ENCODE results near the gene SH3YL1.

Gene SH3YL1

DNA sequence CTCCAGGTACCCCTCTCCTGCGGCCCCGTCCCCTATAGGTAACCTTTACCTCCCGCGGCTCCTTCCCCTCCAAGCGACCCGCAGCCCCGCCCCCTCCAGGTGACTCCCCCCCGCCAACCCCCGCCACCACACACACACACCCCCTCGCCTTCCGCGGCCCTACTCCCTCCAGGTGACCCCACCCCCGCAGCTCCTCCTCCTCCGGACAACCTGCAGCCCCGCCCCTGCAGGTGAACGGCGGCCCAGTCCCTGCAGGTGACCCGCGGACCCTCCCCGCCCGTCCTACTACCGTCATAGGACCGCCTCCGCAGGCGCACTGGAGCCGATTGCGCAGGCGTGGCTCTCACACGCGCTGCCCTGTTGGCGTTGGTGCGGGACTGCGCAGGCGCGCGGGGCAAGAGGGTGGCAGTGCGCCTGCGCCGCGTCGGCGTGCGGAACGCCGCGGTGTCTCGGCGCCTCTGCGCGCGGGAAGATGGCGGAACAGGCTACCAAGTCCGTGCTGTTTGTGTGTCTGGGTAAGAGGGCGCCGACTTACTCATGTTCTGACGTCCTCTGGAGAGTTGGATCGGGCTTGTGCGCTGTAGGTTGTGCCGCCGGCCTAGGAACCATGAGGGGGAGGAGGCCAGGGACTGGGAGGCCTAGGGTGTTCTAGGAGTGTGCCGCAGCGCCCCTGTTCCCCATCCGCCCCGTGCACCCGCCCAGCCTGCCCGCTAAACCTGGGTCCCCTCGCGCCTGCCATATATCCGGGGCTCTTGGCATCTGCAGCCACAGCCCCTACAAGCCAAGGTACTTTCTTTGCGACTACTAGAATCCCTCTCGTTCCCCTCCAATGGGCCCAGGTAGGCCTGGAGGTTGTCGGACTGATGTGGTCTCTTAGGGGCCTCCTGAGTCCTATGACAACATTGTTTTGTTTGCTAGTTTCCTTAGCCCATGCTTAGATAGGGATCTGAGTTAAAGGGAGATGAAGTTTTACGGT, 949 bp upstream of the SH3YL1 start, which contains the start of gene ACP1:
TSS of gene ACP1 (plus strand) at position 455 of the 976 bp plus-strand sequence. CDS start at position 473, 18 bp downstream.
- FAIRE-seq, result no peak
- DNase-seq (ENCODE audit: insufficient read length, low spot score), result peak; percentile 95
- TF ChIP-seq, protein P1, sequence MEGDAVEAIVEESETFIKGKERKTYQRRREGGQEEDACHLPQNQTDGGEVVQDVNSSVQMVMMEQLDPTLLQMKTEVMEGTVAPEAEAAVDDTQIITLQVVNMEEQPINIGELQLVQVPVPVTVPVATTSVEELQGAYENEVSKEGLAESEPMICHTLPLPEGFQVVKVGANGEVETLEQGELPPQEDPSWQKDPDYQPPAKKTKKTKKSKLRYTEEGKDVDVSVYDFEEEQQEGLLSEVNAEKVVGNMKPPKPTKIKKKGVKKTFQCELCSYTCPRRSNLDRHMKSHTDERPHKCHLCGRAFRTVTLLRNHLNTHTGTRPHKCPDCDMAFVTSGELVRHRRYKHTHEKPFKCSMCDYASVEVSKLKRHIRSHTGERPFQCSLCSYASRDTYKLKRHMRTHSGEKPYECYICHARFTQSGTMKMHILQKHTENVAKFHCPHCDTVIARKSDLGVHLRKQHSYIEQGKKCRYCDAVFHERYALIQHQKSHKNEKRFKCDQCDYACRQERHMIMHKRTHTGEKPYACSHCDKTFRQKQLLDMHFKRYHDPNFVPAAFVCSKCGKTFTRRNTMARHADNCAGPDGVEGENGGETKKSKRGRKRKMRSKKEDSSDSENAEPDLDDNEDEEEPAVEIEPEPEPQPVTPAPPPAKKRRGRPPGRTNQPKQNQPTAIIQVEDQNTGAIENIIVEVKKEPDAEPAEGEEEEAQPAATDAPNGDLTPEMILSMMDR (IDR thresholded peaks at IDR 0.05; ENCODE audit: insufficient read depth, missing control alignments), result no peak

DNA sequence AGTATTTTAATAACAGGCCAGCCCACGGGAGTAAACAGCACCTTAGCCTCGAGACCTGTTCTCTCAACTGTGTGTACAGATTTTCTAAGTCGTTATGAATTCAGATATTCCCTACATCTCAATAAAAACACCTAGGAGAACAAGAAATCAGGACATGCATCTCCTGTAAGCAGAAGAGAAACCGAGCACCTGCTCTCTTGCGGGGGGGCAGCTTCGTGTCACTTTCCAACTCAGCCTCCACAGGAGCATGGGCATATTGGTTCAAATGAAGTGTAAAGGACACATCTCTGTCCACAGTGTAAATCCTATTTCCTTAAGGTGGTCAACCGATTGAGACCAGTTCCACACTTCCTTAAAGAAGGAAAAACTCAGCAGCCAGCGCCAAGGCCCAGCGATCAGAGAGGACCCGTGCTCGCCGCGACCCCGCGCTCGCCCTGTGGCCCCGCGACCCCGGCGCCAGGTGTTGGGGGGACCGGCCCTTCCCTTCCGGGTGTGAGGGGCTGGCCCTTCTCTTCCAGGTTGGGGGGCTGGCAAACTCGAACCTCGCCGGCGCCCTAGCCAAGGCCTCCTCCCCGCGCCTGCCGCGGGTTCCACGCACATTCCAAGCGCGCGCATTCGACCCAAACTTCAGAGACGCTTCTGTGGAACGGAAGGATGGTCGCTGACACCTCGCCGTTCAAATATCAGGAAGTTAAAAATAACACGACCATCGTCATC, 652 bp downstream of the SH3YL1 start:
- no peak for DNase-seq (ENCODE audit: insufficient read length, low spot score)
- FAIRE-seq, result no peak

DNA sequence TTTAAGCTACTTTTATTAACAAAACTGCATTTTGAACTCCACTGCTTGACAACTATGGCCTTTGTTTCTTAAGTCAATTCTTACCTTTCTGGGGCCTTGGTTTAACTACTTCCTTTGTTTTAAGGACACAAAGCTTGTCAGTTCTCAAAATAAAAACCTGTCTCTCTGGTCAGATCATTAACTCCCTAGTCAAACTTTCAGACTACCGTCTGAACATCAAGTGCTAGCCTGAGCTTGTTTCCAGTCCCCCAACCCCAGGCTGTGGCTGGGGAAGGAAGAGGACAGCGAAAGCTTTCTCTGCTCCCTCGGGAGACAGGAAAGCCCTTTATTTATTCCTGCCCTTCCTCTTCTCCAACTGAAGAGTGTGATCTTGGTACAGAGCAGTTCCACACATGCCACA, 1.7 kb downstream of the SH3YL1 start:
- DNase-seq (ENCODE audit: insufficient read length, low spot score) (no peak), FAIRE-seq (no peak)
- TF ChIP-seq, protein P1 (IDR thresholded peaks at IDR 0.05; ENCODE audit: insufficient read depth, missing control alignments), result no peak

More for the DNA sequence above, 652 bp downstream of the SH3YL1 start:
- TF ChIP-seq, protein P1 (IDR thresholded peaks at IDR 0.05; ENCODE audit: insufficient read depth, missing control alignments), result no peak

DNA sequence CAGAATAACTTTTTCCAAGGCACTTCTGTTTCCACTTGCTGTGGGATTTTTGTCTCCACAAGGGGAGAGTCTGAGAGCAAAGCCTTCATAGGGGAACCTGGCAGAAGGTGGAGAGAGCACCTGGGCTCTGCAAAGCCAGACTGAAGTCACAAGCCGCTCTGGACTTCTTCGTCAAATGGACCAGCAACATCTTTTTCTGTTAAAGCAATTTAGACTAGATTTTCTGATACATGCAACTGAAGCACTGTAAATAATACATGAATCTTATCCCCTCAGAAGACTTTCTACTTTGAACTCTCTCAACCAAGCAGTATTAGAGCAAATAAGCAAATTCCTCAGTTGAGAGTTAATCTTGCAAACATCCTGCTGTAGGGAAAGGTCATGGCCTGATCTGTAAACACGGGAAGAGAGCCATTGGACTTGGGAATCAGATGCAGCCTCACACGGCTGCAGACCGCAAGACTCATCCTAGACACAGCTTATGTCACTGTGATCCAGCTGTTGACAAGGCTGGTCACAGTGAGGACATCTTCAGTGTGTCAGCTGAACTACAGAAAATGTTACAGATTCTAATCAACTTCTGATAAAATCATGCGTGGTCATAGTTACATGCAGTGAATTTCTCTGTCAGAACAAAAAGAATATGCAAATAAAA, 3.2 kb downstream of the SH3YL1 start:
- FAIRE-seq, result no peak
- TF ChIP-seq, protein P1 (IDR thresholded peaks at IDR 0.05; ENCODE audit: insufficient read depth, missing control alignments), result no peak
- no peak for DNase-seq (ENCODE audit: insufficient read length, low spot score)

DNA sequence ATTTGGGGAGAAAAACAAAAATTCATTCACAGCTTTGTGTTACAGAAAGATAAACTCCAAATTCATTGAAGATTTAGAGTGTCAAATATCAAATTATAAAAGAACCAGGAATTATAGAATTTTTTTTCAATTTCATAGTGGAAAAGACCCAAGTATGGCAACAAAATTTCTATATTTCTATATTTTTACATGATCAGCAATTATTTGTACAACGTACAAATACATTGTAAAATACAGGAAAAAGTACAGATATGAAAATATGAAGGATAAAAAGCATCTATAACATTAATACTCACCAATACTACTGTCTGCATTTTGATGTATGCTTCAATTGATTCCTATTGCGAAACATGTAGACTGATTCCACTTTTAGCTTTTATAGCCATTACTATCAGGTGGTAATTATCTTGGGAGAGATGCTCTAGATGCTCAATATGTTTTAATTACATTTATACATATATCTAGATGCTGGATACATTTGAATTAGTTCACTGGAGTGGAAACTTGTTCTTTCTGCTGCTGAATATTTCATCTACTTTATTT, 4.0 kb downstream of the SH3YL1 start:
- DNase-seq (ENCODE audit: insufficient read length, low spot score) (no peak), FAIRE-seq (no peak)
- TF ChIP-seq, protein P1 (IDR thresholded peaks at IDR 0.05; ENCODE audit: insufficient read depth, missing control alignments), result no peak

DNA sequence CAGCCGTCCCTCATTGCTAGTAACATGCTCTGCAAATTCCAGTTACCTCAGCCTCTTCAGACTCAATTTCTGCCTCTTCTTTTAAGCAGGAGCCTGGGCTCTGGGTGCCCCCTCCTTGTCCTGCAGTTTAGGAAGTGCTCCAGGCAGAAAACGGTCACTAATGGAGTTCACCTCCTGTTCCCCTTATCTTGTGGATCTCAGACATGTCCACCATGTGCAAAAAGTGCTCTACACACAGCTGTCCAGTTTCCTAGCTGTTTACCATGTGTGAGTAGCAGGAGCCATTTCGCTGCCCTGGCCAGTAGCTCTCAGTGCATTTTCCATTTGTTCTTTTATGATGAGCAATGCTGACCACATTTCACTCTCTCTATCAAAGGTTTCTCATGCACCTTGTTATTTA, 4.9 kb downstream of the SH3YL1 start:
- no peak for DNase-seq (ENCODE audit: insufficient read length, low spot score)
- no peak for FAIRE-seq

More for the DNA sequence above, 4.9 kb downstream of the SH3YL1 start:
- TF ChIP-seq, protein P1 (IDR thresholded peaks at IDR 0.05; ENCODE audit: insufficient read depth, missing control alignments), result no peak
